Measurements from ENCODE around the gene IMMP1L. TPM values are rescaled to one million over a fixed set of nuclear protein-coding genes. Genes with fewer than 3 reads are reported as not detected.

Gene IMMP1L
- total and polyA plus RNA-seq, 9 donors, result 15.4 to 57.8 (median 22.7) TPM

- intact Hi-C loops (cut with DNase I), result no loop called here
- no peaks in the 10 kb centered on the region for H3K9me3 ChIP-seq
- H3K4me1 ChIP-seq (ENCODE audit: insufficient read depth), result no peaks in the 10 kb centered on the region
- no peak overlapping the region for H3K4me3 ChIP-seq
- H3K27me3 ChIP-seq, result no peaks in the 10 kb centered on the region
- DNase-seq, result no peak
- H3K27ac ChIP-seq, result no peak overlapping the region
- TF ChIP-seq POLR2A (IDR thresholded peaks at IDR 0.05) (no peak), EP300 (IDR thresholded peaks at IDR 0.05) (no peak)
- TF ChIP-seq, protein P1, sequence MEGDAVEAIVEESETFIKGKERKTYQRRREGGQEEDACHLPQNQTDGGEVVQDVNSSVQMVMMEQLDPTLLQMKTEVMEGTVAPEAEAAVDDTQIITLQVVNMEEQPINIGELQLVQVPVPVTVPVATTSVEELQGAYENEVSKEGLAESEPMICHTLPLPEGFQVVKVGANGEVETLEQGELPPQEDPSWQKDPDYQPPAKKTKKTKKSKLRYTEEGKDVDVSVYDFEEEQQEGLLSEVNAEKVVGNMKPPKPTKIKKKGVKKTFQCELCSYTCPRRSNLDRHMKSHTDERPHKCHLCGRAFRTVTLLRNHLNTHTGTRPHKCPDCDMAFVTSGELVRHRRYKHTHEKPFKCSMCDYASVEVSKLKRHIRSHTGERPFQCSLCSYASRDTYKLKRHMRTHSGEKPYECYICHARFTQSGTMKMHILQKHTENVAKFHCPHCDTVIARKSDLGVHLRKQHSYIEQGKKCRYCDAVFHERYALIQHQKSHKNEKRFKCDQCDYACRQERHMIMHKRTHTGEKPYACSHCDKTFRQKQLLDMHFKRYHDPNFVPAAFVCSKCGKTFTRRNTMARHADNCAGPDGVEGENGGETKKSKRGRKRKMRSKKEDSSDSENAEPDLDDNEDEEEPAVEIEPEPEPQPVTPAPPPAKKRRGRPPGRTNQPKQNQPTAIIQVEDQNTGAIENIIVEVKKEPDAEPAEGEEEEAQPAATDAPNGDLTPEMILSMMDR (IDR thresholded peaks at IDR 0.05), result no peak
- no peaks in the 10 kb centered on the region for H3K36me3 ChIP-seq
- WGBS, 3 donors, result 94 to 97% (median 94%) methylated on average over 2 of the region's 2 CpGs
Observed at GRCh38 chr11:31437742-31438435, 71.5 kb downstream of the IMMP1L start.

GRCh38 chr11:31433851-31434250 lies 75.6 kb downstream of the IMMP1L start:
- TF ChIP-seq, protein P1 (IDR thresholded peaks at IDR 0.05), result no peak
- no peak for TF ChIP-seq EP300 (IDR thresholded peaks at IDR 0.05)
- no peak for TF ChIP-seq POLR2A (IDR thresholded peaks at IDR 0.05)
- intact Hi-C loops (cut with DNase I), result no loop called here

GRCh38 chr11:31424652-31425051 lies 84.8 kb downstream of the IMMP1L start:
- Histone ChIP-seq H3K36me3 (no peaks in the 10 kb centered on the region), H3K9me3 (no peaks in the 10 kb centered on the region), H3K4me1 (ENCODE audit: insufficient read depth) (no peaks in the 10 kb centered on the region), H3K4me3 (no peak overlapping the region), H3K27me3 (no peaks in the 10 kb centered on the region), H3K27ac (no peak overlapping the region)
- intact Hi-C loops (cut with DNase I), result no loop called here
- TF ChIP-seq EP300 (IDR thresholded peaks at IDR 0.05) (no peak), POLR2A (IDR thresholded peaks at IDR 0.05) (no peak)
- TF ChIP-seq, protein P1 (IDR thresholded peaks at IDR 0.05), result no peak
- no peak for DNase-seq

More at GRCh38 chr11:31433851-31434250, 75.6 kb downstream of the IMMP1L start:
- no peaks in the 10 kb centered on the region for H3K27me3 ChIP-seq
- H3K9me3 ChIP-seq, result no peaks in the 10 kb centered on the region
- H3K27ac ChIP-seq, result no peak overlapping the region
- DNase-seq, result no peak
- no peak overlapping the region for H3K4me3 ChIP-seq
- no peaks in the 10 kb centered on the region for H3K4me1 ChIP-seq (ENCODE audit: insufficient read depth)
- WGBS, 3 donors, result 98 to 100% (median 99%) methylated on average over 1 of the region's 1 CpG
- no peaks in the 10 kb centered on the region for H3K36me3 ChIP-seq

GRCh38 chr11:31422703-31423102 lies 86.7 kb downstream of the IMMP1L start:
- H3K36me3 ChIP-seq, result no peaks in the 10 kb centered on the region
- no peaks in the 10 kb centered on the region for H3K27me3 ChIP-seq
- TF ChIP-seq POLR2A (IDR thresholded peaks at IDR 0.05) (no peak), EP300 (IDR thresholded peaks at IDR 0.05) (no peak)
- TF ChIP-seq, protein P1 (IDR thresholded peaks at IDR 0.05), result no peak
- no peak overlapping the region for H3K27ac ChIP-seq
- H3K9me3 ChIP-seq, result no peaks in the 10 kb centered on the region
- H3K4me1 ChIP-seq (ENCODE audit: insufficient read depth), result no peaks in the 10 kb centered on the region
- H3K4me3 ChIP-seq, result no peak overlapping the region
- no peak for DNase-seq
- 98 to 100% (median 98%) methylated on average over 1 of the region's 1 CpG for WGBS, 3 donors
- intact Hi-C loops (cut with DNase I), result no loop called here
